Subcutaneous abdominal adipose tissue (tissue), 5 donors: Measurements from ENCODE around the gene CACUL1.

Source experiments
- H3K27ac ChIP-seq: one replicate; pipeline ENCODE4 v1.7.0; 2013; ENCODE audit warnings: low read depth, mild to moderate bottlenecking, inconsistent platforms, low read length, moderate library complexity
- H3K27me3 ChIP-seq, 5 donors: one replicate each; pipeline ENCODE4 v1.7.0; 2013; ENCODE audit warnings: low read length in 5 of 5, inconsistent platforms in 1 of 5; ENCODE audit not compliant: control insufficient read depth in 5 of 5, insufficient read depth in 4 of 5
- H3K36me3 ChIP-seq, 5 donors: one replicate each; pipeline ENCODE4 v1.7.0; 2013; ENCODE audit warnings: low read length in 5 of 5; ENCODE audit not compliant: control insufficient read depth in 5 of 5, insufficient read depth in 5 of 5
- H3K4me1 ChIP-seq, 5 donors: one replicate each; pipeline ENCODE4 v1.7.0; 2013; ENCODE audit warnings: low read length in 5 of 5, mild to moderate bottlenecking in 3 of 5, moderate library complexity in 1 of 5; ENCODE audit not compliant: control insufficient read depth in 5 of 5, insufficient read depth in 5 of 5
- H3K4me3 ChIP-seq, 5 donors: one replicate each; pipeline ENCODE4 v1.7.0; 2013; ENCODE audit warnings: low read length in 5 of 5, low read depth in 1 of 5
- H3K9ac ChIP-seq, 5 donors: one replicate each; pipeline ENCODE4 v1.7.0; 2013; ENCODE audit warnings: low read length in 5 of 5, mild to moderate bottlenecking in 4 of 5, moderate library complexity in 3 of 5
- H3K9me3 ChIP-seq, 5 donors: one replicate each; pipeline ENCODE4 v1.7.0; 2013; ENCODE audit warnings: low read length in 5 of 5; ENCODE audit not compliant: control insufficient read depth in 5 of 5
- donor health status: healthy.
- donor health status: healthy.
- donor health status: healthy.
- donor health status: healthy.
- donor health status: healthy.

CACUL1 gene

DNA sequence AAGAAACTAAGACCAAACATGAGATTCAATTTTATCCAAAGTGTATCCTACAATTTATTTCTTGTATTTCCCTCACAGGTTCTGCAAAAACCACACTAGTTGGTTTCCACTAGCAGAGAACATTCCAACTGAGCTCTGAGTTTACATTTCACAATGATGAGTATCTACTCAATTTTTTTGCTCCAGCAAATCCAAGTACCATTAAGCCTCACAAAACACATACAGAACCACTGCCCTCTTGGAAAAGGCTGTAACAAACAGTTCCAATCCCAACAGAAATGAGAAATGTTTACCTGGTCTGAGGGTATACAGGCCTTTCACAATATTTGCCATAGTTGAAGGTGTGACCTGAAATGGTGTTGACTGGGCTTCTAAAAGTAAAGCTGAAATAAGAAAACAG is 59.9 kb downstream of the CACUL1 start:
- H3K27me3 ChIP-seq: no peaks in the 10 kb centered on the region
- no peak overlapping the region for H3K27ac ChIP-seq
- peaks cover 3 to 20% (median 8%) of the 10 kb centered on the region in 5 donors for H3K36me3 ChIP-seq
- no peak overlapping the region for H3K4me3 ChIP-seq
- H3K4me1 ChIP-seq: peaks cover 0 to 4% (median 0%) of the 10 kb centered on the region in 5 donors
- no peaks in the 10 kb centered on the region for H3K9me3 ChIP-seq
- no peak overlapping the region for H3K9ac ChIP-seq

DNA sequence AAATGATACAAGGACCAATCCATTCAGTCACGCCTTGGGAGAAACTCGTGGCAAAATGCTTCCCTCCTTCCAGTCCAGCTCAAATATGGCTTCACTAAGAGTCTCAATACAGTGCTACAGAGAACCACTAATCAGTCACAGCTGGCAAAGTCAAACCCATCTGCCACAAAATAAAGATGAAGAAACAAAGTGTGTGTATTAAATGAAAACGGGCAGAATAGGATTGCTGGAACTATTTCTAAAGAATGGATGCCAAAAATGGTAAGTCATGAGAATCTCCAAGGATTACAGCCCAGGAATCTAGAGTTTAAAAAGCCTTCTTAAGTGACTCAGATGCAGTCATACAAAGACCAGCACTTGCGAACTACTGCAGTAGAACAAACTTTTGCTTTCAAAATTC is 61.9 kb downstream of the CACUL1 start:
- Histone ChIP-seq H3K27ac (peak overlapping the region; percentile 4), H3K27me3 (no peaks in the 10 kb centered on the region), H3K4me3 (no peak overlapping the region), H3K4me1 (peaks cover 0 to 4% (median 0%) of the 10 kb centered on the region in 5 donors), H3K36me3 (peaks cover 2 to 25% (median 21%) of the 10 kb centered on the region in 5 donors), H3K9me3 (no peaks in the 10 kb centered on the region), H3K9ac (no peak overlapping the region)

DNA sequence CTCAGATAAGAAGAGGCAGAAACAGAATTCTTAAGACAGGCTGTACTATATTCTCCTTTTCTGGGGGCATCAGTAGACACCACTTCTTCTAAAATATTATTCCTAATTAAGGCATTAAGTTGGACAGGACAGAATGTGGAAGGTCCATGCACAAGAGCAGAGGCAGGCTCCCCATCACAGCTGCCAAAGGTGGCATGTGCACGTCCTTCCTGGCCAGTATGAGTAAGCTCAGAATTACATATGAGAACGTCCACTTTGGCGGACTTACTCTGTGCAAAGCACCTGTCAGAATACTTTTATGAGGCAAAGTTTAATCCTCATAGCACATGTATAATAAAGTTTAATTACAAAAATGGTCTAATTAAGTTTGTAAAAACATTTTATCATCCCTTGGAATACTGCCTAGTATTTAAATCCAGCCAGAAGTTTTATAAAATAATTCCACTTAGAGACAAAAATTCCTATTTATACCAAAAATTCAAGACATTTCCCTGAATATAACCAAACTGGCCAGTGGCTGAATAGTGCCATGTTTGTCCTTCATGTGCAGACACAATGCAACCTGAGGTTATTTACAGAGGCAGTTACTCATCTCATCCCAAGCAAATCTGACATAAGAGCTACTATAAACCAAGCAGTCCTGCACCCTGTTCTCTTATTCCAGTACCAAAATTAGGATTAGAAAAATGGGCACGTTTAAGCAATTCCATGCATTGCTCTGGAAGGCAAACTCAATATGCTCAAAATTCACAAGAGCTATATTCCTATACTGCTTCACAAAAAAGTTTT is 65.5 kb downstream of the CACUL1 start:
- H3K36me3 ChIP-seq: peaks cover 29 to 49% (median 38%) of the 10 kb centered on the region in 5 donors
- no peak overlapping the region for H3K27ac ChIP-seq
- no peak overlapping the region for H3K4me3 ChIP-seq
- H3K4me1 ChIP-seq: peaks cover 0 to 4% (median 0%) of the 10 kb centered on the region in 5 donors
- H3K9ac ChIP-seq: no peak overlapping the region
- no peaks in the 10 kb centered on the region for H3K9me3 ChIP-seq
- H3K27me3 ChIP-seq: no peaks in the 10 kb centered on the region

DNA sequence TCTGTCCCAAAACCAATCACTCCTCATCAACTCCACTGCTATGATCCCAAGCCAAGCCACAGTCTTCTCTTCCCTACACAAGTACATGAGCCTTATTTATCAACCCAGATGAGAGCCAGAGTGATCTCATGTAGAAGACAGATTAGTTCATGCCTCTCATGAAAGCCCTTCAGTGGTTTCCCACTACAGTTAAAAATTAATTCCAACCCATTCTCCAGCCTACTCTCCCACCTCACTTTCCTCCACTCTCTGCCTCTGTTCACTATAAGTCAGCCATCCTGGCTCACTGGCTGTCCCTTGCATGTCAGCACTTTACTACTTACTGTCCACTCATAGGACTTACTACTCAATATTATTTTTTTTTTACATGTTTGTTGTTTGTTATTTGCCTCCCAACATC is 67.3 kb downstream of the CACUL1 start:
- H3K36me3 ChIP-seq: peaks cover 38 to 61% (median 43%) of the 10 kb centered on the region in 5 donors
- H3K4me1 ChIP-seq: no peaks in the 10 kb centered on the region
- H3K27me3 ChIP-seq: no peaks in the 10 kb centered on the region
- no peaks in the 10 kb centered on the region for H3K9me3 ChIP-seq
- H3K4me3 ChIP-seq: no peak overlapping the region
- H3K27ac ChIP-seq: no peak overlapping the region
- no peak overlapping the region for H3K9ac ChIP-seq

DNA sequence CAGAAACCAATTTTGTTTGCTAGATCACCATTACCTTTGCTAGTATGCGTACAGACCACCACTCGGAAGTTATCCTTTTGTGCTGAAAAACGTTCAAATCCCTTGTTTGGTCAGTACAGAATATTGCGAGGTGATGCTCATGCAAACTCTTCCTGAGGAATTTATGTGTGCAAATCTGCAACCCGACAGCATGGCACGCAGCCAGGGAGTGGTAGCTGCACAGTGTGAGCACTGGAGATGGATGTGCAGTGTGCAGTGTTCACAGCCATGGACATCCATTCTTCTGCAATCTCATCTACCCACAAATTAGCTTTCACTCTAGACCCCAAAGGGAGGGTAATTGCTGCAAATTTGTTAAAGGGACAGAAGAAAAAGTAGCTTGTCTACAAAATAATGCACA is 72.2 kb downstream of the CACUL1 start:
- H3K27ac ChIP-seq: no peak overlapping the region
- H3K4me1 ChIP-seq: no peaks in the 10 kb centered on the region
- no peaks in the 10 kb centered on the region for H3K27me3 ChIP-seq
- peaks cover 44 to 54% (median 48%) of the 10 kb centered on the region in 5 donors for H3K36me3 ChIP-seq
- H3K4me3 ChIP-seq: no peak overlapping the region
- H3K9me3 ChIP-seq: no peaks in the 10 kb centered on the region
- no peak overlapping the region for H3K9ac ChIP-seq

DNA sequence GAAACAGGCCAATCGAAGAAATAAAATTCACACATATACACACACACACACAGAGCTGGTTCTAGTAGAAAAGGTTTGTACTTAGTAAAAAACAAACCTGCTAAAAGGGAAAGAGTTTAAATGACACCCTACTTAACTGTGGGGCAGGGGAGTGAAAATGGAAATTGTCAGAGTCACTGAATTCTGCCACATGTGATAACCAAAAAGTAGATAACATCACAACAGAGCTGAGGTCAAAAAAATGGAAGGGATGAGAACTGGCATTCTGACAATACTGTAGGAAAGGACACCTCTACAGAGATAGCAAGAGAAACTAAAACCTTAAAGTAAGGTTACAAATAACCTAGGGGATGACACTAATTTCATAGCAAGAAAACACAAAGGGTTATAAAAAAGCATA is 74.6 kb downstream of the CACUL1 start:
- H3K27me3 ChIP-seq: no peaks in the 10 kb centered on the region
- no peak overlapping the region for H3K27ac ChIP-seq
- H3K9me3 ChIP-seq: no peaks in the 10 kb centered on the region
- H3K36me3 ChIP-seq: peaks cover 32 to 38% (median 35%) of the 10 kb centered on the region in 5 donors
- H3K9ac ChIP-seq: no peak overlapping the region
- no peak overlapping the region for H3K4me3 ChIP-seq
- no peaks in the 10 kb centered on the region for H3K4me1 ChIP-seq

DNA sequence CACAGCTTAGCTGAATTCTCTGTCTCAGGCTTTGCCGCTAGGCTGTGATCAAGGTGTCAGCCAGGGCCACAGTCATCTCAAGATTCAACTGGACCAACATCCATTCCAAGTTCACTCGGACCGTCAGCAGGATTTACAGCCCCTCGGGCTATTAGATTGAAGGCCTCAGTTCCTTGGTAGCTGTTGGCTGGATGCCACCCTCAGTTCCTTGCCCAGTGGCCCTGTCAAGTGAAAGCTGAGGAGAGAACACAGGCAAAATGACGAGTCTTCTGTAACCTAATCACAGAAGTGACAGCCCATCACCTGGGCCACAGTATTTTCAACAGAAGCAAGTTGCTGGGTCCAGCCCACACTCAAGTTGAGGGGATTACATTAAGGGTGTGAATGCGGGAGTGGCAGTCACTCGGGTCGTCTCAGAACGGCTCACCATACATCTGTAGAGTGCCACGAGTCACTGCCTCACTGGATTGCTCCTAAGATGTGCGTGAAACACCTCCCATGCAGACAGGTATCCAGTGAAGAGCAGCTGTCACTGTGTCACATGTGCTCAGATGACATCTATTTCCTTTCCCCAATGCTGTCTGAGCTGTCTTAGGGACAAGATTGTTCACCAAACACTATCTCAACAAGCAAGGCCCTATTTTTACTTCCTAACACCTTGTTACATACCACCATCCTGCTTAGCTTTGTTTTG is 80.4 kb downstream of the CACUL1 start:
- peaks cover 9 to 25% (median 16%) of the 10 kb centered on the region in 5 donors for H3K36me3 ChIP-seq
- H3K9ac ChIP-seq: no peak overlapping the region
- no peaks in the 10 kb centered on the region for H3K9me3 ChIP-seq
- peaks cover 0 to 10% (median 8%) of the 10 kb centered on the region in 5 donors for H3K4me1 ChIP-seq
- H3K27me3 ChIP-seq: no peaks in the 10 kb centered on the region
- no peak overlapping the region for H3K27ac ChIP-seq
- H3K4me3 ChIP-seq: no peak overlapping the region

DNA sequence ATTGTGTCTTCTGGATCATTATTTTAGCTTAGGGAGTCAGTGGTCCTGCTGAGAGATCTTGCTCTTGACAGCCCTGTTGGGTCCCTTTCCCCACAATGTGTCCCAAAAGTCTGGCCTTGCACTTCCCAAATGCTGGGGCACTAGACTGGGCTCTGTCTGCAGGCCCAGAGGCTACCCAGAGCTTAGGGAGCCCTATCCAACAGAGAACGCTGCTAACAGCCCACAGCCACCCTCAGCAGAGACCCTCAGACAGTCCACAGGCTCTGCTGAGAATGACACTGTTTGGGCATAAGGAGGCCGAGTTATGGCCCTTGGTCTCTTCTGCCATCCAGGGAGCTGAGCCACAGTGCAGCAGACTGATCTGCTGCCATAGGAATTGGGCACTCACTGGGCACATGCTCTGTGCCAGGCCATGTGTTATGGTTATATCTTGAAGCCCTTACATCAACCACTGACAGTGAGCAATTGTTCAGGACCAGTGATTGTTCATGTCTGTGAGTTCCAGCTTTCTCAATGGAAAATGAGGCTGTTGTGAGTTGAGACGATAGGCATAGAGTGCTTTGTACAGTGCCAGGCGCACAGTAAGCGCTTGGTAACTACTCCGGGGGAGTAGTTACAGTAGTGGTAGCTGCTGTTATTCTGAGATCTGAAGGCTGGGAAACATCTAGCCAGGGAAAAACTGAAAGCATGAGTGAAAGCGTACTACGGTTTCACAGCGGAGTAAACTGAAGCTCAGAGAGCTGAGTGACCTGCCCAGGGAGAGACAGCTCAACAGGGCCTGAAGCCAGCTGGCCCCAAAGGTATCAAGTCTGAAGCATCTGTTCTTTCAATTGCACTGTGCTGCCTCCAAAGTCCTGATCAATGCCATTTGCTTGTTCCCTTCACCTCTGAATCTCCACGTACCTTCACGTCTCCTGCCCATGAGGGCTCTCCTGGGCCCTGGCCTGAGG is 81.7 kb downstream of the CACUL1 start:
- Histone ChIP-seq H3K27ac (no peak overlapping the region), H3K9ac (no peak overlapping the region), H3K4me1 (peaks cover 0 to 18% (median 14%) of the 10 kb centered on the region in 5 donors), H3K36me3 (peaks cover 5 to 25% (median 16%) of the 10 kb centered on the region in 5 donors), H3K4me3 (no peak overlapping the region), H3K9me3 (no peaks in the 10 kb centered on the region), H3K27me3 (peaks cover 0 to 3% (median 0%) of the 10 kb centered on the region in 5 donors)

DNA sequence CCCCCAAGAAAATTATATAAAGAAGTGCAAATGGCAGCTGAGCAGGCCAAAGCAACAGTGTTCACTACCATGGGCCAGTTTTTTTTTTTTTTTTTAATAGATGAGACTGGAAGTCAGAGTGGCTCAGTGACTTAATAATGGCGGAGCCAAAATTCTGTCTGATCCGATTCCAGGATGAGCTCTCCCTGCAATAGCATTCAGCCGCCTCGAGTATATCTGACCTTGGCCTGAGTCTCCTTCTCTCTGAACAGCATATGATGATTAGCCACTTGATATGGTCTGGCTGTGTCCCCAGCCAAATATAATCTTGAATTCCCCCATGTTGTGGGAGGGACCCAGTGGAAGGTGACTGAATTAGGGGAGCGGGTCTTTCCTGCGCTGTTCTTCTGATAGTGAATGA is 82.6 kb downstream of the CACUL1 start:
- H3K27ac ChIP-seq: no peak overlapping the region
- no peaks in the 10 kb centered on the region for H3K9me3 ChIP-seq
- peaks cover 0 to 18% (median 14%) of the 10 kb centered on the region in 5 donors for H3K4me1 ChIP-seq
- no peak overlapping the region for H3K4me3 ChIP-seq
- H3K36me3 ChIP-seq: peaks cover 0 to 25% (median 16%) of the 10 kb centered on the region in 5 donors
- no peak overlapping the region for H3K9ac ChIP-seq
- H3K27me3 ChIP-seq: peaks cover 0 to 3% (median 0%) of the 10 kb centered on the region in 5 donors
